ENCODE measurements around the gene NRXN3. TPM values are rescaled to one million over a fixed set of nuclear protein-coding genes. Genes with fewer than 3 reads are reported as not detected.

The NRXN3 gene
- total RNA-seq, 1 experiment from 2014 or later = 1.1 TPM

GRCh38 chr14:79084861-79085260 lies 914.7 kb downstream of the NRXN3 start:
- peaks cover 3% of the 10 kb centered on the region; the same call in 1 of the 2 replicates for H3K27me3 ChIP-seq (ENCODE audit: low read length)
- H3K79me2 ChIP-seq (ENCODE audit: low read length) = no peaks in the 10 kb centered on the region
- intact Hi-C loops (cut with micrococcal nuclease) = no loop called here
- H4K20me1 ChIP-seq (ENCODE audit: low read length) = no peaks in the 10 kb centered on the region
- no peak overlapping the region for H2AFZ ChIP-seq (ENCODE audit: low read length)
- no peak overlapping the region for H3K9ac ChIP-seq (ENCODE audit: low read length)
- BruUV-seq (replicated peaks) = no TSS peak
- TF ChIP-seq EZH2 (IDR thresholded peaks at IDR 0.05; ENCODE audit: low read length, unreplicated experiment) (no peak), EZH2phosphoT487 (IDR thresholded peaks at IDR 0.05; ENCODE audit: borderline replicate concordance, low read length) (no peak), CTCF (conservative IDR thresholded peaks at IDR 0.05; ENCODE audit: low read depth, low read length) (no peak)
- no peak overlapping the region for H3K4me2 ChIP-seq (ENCODE audit: low read length)
- ChIA-PET CTCF (no interaction called here), POLR2A (ENCODE audit: unreplicated experiment) (no interaction called here)
- H3K9me2 ChIP-seq (replicated peaks; ENCODE audit: low read length) = no peaks in the 10 kb centered on the region
- ATAC-seq (no peak), DNase-seq (no peak)
- no peak overlapping the region for H3K27ac ChIP-seq (ENCODE audit: low read length)
- H3K4me3 ChIP-seq (ENCODE audit: low read length) = no peak overlapping the region
- H3K36me3 ChIP-seq (ENCODE audit: low read depth, low read length) = no peaks in the 10 kb centered on the region
- no peaks in the 10 kb centered on the region for H3K4me1 ChIP-seq (ENCODE audit: insufficient read depth, low read length)
- H3F3A ChIP-seq (ENCODE audit: low read length, unreplicated experiment) = no peaks in the 10 kb centered on the region
- H3K9me3 ChIP-seq (ENCODE audit: low read length) = no peaks in the 10 kb centered on the region

- Histone ChIP-seq H3K4me1 (ENCODE audit: insufficient read depth, low read length) (no peaks in the 10 kb centered on the region), H3K9me2 (replicated peaks; ENCODE audit: low read length) (no peaks in the 10 kb centered on the region), H4K20me1 (ENCODE audit: low read length) (no peaks in the 10 kb centered on the region), H3K4me3 (ENCODE audit: low read length) (no peak overlapping the region), H3K79me2 (ENCODE audit: low read length) (no peaks in the 10 kb centered on the region), H2AFZ (ENCODE audit: low read length) (no peak overlapping the region), H3K27me3 (ENCODE audit: low read length) (peaks cover 3% of the 10 kb centered on the region; the same call in 1 of the 2 replicates), H3K27ac (ENCODE audit: low read length) (no peak overlapping the region), H3K9me3 (ENCODE audit: low read length) (no peaks in the 10 kb centered on the region), H3K36me3 (ENCODE audit: low read depth, low read length) (no peaks in the 10 kb centered on the region), H3K4me2 (ENCODE audit: low read length) (no peak overlapping the region), H3F3A (ENCODE audit: low read length, unreplicated experiment) (no peaks in the 10 kb centered on the region), H3K9ac (ENCODE audit: low read length) (no peak overlapping the region)
- DNase-seq = no peak
- POLR2A ChIA-PET (ENCODE audit: unreplicated experiment) = no interaction called here
- CTCF ChIA-PET = no interaction called here
- intact Hi-C loops (cut with micrococcal nuclease) = no loop called here
- TF ChIP-seq EZH2 (IDR thresholded peaks at IDR 0.05; ENCODE audit: low read length, unreplicated experiment) (no peak), CTCF (conservative IDR thresholded peaks at IDR 0.05; ENCODE audit: low read depth, low read length) (no peak), EZH2phosphoT487 (IDR thresholded peaks at IDR 0.05; ENCODE audit: borderline replicate concordance, low read length) (no peak)
- BruUV-seq (replicated peaks) = no TSS peak
- no peak for ATAC-seq
These were observed 919.4 kb downstream of the NRXN3 start for GRCh38 chr14:79089576-79089975.

GRCh38 chr14:79090641-79091180 lies 920.5 kb downstream of the NRXN3 start:
- ATAC-seq = no peak
- CTCF ChIA-PET = no interaction called here
- intact Hi-C loops (cut with micrococcal nuclease) = no loop called here

More at GRCh38 chr14:79090641-79091180, 920.5 kb downstream of the NRXN3 start:
- Histone ChIP-seq H3K9me3 (ENCODE audit: low read length) (no peaks in the 10 kb centered on the region), H3K9ac (ENCODE audit: low read length) (no peak overlapping the region), H3K4me1 (ENCODE audit: insufficient read depth, low read length) (no peaks in the 10 kb centered on the region), H3K79me2 (ENCODE audit: low read length) (no peaks in the 10 kb centered on the region), H2AFZ (ENCODE audit: low read length) (no peak overlapping the region), H3K4me3 (ENCODE audit: low read length) (no peak overlapping the region), H3K4me2 (ENCODE audit: low read length) (no peak overlapping the region), H3K36me3 (ENCODE audit: low read depth, low read length) (no peaks in the 10 kb centered on the region), H3K27me3 (ENCODE audit: low read length) (peaks cover 3% of the 10 kb centered on the region; the same call in 1 of the 2 replicates), H3K27ac (ENCODE audit: low read length) (no peak overlapping the region), H4K20me1 (ENCODE audit: low read length) (no peaks in the 10 kb centered on the region), H3F3A (ENCODE audit: low read length, unreplicated experiment) (no peaks in the 10 kb centered on the region), H3K9me2 (replicated peaks; ENCODE audit: low read length) (no peaks in the 10 kb centered on the region)
- TF ChIP-seq EZH2phosphoT487 (IDR thresholded peaks at IDR 0.05; ENCODE audit: borderline replicate concordance, low read length) (no peak), EZH2 (IDR thresholded peaks at IDR 0.05; ENCODE audit: low read length, unreplicated experiment) (no peak), CTCF (conservative IDR thresholded peaks at IDR 0.05; ENCODE audit: low read depth, low read length) (no peak)
- no peak for DNase-seq
- BruUV-seq (replicated peaks) = no TSS peak
- POLR2A ChIA-PET (ENCODE audit: unreplicated experiment) = no interaction called here
